Stimulated activated CD4-positive, alpha-beta T cell treated with anti-CD3 and anti-CD28 coated beads, Interleukin-2, amount 100 ng/mL, for 4 hours (primary cell): ENCODE data around the gene ZNF436.

ENCODE experiments used
- DNase-seq: peaks from one replicate; pipeline ENCODE4 v3.0.0-alpha.2; 2020; ENCODE audit warnings: low read depth

The ZNF436 gene

DNA sequence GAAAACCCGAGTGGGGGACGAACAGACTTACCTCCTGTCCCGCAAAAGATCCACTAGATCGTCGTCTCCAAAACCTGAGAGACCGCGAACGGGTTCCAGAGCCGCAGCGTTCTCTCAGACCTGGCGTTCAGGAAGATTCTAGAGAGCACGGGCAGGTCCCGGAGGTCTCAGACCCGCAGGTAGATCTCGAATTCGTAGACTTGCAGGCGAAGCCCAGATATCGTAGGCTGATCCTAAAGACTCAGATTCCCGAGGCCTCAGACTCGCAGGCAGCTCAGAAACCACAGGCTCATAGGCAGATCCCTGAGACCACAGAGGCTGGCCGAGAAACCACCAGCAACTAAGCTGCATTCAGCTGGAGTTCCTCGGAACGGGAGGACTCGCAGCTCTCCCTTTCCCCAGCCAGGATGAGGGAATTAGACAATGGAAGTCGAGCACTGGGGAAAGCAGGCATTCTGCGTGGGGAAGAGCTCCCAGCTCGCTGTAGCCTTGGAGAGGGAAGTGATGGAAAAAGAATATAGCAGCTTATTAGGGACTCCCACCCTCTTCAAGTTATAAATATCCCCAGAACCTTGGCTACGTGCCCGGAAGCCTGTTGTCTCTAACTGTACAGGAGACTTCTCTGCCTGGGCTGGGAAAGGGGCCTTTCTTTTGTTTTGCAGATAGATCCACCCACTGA lies at the start of gene ZNF436:
Gene ZNF436, minus strand, starts transcription at position 502 of the 679 bp plus-strand sequence. CDS start 1,831 bp downstream, outside the sequence.
- DNase-seq = no peak

DNA sequence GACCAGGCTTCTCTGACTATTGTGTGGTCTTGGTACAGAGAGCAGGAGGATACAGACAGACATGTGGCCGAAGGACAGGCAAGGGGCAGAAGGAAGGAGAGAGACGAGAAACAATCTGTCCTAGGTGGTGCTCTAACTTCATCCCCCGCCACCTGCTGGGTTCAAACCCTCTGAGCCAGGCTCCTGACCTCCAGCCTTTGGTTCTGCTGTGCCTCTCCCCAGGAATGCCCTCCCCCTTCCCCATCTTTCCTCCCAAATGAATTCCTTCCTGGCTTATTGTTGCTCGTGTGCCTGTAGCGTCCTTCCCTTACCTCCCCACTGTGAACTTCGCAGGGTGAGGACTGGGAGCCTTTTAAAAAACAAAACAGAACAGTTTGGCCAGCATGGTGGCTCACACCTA lies 49.5 kb upstream of the ZNF436 start:
- DNase-seq = no peak

DNA sequence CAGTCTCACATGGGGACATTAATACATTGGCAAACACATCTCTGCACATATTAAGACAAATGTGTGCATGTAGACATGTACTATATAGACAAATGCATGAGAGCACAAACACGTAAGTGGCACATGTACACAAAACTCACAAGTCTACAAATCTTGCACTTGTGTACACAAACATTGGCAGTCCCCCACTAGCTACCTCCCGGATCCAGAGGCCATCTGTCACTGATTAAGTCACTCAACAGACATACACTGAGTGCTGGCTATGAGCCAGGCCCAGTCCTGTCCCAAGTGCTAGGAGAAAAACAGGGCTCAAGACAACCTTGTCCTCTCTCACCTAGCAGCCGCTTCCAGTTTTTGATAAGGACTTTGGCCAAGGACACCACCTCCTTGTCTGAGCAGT lies 47.9 kb upstream of the ZNF436 start:
- DNase-seq = no peak

DNA sequence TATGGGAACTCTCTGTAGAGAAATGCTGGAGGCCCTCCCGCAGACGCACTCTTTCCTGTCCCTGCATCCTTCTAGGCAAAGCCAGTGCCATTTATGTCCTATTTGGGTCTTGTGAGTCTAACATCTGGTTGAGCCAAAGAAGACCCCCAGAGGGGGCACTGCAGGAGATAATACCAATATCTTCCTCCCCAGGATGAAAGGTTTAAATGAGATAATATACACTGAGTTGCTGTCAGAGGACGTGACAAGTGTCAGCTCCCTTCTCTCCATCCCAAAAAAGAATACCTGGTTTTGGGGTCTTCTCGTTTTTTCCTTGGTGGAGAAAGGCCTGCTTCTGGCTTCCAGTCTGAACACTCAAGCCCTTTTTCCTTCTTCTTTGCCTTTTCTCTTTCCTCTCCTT lies 47.3 kb upstream of the ZNF436 start:
- DNase-seq = no peak

DNA sequence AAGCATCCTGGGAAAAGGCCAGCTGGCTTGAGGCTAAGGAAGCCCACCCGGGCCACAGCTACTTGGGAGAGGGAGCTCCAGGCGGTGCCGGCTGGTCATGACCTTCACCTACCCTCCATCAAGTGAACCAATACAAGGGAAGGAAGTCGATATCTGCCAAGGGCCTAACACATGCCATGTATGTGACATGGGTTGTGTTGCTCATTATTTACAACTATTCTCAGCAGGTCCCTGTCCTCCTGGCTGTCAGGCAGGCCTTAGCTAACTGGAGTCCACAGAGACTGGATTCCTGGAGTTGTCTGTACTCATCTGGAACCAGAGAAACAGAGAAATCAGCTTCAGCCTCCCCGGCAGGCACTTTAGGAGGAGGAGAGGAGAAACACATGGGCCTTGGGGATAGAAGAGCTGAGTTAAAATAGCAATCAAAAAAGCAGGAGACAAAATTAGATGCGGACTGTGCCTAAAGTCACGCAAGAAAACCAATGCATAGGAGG lies 39.2 kb upstream of the ZNF436 start:
- DNase-seq = no peak

DNA sequence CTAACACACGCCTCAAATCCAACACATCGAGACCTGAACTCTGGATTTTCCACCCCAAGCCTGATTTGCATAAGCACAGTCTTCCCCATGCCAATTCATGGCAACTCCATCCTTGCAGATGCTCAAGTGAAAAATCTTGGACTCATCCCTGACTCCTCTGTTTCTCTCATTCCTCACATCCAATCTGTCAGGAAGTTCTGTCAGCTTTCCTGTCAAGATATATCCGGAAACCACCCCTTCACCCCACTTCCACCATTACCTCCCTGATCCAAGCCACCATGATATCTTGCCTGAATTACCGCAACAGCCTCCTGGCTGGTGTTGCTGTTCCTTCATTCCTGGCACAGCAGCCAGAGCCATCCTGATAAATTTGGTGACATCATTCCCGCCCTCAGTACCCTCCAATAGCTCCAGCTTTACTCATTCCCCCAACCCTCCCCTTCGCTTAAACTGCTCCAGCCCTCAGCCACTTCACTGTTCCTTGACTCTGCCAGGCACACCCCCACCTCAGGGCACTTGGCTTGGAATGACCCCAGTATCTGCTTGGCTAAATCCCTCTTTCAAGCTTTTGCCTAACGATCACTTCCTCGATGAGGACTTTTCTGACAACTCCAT lies 37.5 kb upstream of the ZNF436 start:
- no peak for DNase-seq

DNA sequence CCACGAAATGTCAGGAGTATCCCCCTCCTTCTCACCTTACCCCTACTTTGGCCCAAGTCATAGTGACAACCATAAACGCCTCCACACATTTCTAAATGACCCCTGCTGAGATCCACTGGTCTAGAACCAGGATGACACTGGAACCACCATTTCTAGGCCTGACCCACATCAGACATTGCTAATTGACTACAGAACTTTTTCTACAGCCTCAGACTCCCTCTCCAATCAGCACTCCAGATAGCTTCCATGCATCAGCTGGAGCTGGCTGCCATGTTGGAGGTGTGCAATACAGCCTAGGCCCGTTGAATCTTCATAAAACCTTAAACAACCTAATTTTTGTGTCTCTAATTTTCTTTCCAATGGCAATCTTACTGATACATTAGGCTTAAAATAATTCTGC lies 36.3 kb upstream of the ZNF436 start:
- DNase-seq = no peak

DNA sequence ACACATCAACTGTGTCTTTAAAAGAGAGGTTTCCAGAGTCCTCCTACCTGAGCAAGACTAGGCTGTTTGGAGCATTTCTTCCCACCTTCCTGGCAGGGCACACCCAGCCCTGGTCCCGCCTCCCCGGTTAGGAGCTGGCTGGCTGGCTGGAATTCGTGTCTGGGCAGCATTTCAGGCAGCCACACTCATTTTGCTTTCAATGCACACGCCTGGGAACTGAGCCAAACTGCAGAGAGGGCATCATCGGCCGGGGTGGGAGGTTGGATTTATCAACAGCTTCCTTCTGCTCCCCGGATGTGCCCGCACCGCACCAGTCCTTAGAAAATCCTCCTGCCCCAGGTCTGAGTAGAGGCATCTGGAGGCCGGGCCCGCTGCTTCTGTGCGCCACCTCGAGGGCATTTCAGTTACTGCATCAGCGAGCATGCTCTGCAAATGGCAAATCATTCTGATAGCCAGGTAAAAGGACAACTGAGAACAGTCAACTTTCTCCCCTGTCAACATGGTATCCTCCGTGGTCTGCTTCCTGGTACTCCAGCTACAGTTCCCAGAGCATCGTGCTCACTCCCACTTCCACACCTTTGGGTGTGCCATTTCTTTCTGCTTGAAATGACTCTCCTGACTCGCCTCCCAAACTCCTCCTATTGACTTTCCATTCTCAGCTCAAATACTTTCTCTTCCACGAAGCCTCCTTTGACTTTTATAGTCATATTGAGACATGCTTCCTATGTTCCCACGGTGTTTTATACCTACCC lies 34.3 kb upstream of the ZNF436 start:
- DNase-seq = peak; percentile 69

DNA sequence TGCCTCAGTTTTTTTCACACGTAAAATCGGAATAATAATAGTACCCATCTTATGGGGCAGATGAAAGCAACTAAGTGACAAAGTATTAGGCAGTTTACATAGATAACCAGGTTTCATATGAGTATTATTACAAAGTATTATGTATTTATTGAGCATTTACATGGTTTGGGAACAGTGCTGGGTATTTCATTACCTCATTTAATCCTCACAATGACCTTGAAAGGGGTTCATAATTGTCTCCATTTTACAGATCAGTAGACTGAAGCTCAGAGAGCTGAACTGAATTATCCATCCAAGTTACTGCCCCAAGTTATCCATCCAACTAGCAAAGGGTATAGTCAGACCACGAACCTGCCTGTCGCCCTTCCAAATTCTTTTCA lies 33.7 kb upstream of the ZNF436 start:
- no peak for DNase-seq

DNA sequence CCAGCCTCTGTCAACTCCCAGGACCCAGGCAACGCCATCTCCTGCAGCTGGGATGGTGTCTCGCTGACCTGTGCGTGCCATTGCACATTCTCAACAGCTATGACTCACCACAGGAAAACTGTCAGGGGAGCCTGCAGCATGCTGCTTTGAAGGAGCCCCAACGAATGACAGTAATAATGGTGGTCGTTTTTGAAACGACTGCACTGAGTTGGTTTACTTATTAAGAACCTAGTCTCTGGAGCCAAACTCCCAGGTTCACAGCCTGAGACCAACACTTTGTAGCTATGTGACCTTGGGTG lies 33.4 kb upstream of the ZNF436 start:
- no peak for DNase-seq

DNA sequence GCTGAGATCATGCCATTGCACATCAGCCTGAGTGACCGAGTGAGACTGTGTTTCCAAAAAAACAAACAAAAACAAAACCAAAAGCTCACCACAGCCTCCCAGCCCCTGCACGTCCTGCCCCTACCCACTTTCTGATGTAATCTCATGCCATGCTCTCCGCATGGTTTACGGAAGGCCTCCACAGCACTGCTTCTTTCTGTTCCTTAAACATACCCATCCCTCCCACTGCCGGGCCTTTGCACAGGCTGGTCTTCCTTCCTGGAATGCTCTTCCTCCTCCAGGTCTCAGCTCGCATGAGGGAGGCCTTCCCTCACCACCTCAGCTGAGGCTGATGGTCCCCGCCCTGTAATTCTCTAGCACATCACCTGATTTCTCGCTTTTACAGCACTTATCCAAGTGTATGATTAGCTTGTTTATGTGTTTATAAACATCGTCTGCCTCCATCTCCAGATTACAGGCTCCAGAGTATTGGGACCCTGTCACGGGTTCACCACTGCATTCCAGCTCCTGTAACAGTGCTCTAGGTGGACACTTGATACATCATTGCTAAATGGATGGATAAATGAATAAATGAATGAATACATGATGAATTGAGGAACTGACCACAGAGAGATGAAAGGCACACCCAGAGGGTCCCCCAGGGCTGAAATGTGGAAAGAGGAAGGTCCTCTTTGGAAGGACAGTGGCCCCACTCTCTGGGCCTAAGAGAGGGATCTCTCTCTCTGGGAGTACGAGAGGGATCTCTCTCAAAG lies 32.8 kb upstream of the ZNF436 start:
- DNase-seq = no peak

DNA sequence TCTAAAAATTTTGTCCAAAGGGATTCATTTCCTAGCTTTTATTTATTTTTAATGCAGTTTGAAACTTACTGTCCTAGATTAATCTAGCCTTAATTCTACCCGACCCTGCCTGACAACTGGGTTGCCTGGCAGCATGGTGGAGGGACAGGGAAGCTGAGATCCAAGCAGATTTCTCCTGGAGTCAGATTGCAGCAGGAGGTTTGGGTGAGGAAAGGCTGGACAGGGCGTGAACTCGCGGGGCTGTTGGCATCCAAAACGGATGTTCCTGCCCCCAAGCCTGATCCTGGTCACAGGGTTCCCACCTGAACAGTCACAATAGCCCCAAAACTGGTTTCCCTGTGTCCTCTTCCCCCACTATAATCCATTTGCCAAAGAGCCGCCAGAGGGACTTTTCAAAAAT lies 31.7 kb upstream of the ZNF436 start:
- DNase-seq = no peak

DNA sequence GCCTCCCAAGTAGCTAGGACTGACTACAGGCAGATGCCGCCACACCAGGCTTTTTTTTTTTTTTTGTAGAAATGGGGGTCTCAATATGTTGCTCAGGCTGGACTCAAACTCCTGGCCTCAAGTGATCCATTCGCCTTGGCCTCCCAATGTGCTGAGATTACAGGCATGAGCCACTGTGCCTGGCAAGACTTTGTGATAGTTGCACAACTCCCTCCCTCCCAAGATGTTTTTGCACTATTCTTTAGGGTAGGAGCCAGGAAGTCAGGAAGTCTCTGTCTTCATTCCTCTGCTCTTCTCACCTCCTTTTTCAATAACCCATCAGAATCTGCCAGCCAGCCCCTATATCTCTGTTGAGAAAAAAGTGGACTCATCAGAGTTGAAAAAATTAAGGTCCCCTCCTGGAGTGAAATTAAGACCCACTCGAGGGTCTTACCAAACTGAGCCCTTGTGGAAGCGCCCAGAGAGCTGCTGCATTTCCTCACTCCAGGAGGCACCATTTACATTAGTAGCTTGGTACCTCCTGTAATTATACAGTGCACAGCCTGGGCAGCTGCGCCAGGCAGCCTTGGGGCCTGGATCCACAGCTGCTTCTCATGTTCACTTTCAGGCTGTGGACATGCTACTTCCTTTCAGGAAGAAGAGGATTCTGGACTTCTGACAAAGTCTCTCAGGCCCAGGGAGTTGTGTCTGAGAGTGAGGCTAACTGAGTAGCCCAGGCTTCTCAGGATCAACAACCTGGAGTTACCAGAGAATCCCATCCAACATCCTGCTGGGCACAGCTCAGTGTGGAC lies 30.9 kb upstream of the ZNF436 start:
- DNase-seq = no peak

DNA sequence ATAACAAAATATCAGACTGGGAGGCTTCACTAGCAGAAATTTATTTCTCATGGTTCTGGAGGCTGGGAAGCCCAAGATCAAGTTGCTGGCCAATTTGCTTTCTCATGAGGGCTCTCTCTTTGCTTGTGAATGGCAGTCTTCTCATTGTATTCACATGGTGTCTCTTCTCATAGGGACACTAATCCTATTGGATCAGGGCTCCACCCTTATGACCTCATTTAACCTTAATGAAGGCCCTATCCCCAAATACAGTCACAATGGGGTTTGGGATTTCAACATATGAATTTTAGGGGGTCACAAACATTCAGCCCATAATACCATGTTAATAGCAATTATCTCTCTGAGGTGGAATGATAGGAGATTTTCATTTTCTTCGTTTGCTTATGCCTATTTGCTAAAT lies 29.6 kb upstream of the ZNF436 start:
- DNase-seq = no peak

DNA sequence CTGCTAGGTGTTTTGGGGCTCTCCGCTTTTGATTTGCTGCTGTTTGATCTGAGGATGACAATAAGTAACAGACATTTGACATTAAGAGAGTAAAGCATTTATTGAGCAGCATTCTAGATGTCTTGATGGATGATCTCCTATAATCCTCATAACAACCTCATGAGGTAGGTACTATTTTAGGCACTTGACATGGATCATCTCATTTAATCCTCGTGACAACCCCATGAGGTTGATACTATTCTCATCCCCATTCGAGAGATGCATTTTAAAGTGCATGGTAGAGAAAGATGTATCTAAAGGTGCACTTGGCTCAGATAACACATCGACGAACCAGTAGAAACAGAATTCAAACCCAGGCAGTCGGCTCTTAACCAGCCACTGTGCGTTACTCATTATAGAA lies 28.3 kb upstream of the ZNF436 start:
- no peak for DNase-seq

DNA sequence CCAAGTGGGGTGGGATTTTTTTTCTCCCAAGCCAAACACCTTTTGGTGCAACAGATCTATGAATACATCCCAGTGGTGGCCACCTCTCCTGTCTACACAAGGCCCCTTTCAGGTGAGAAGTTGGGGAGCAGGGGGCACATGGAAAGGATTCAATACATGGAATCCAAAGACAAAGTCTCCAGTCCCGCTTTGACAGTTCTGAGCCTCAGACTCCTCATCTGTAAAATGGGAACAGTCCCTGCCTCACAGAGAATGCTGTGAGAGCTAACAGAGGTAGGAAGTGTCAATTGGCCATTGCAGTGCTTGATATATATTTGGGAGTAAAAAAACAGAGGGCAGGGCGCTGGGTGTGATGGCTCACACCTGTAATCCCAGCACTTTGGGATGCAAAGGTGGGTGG lies 26.7 kb upstream of the ZNF436 start:
- no peak for DNase-seq

DNA sequence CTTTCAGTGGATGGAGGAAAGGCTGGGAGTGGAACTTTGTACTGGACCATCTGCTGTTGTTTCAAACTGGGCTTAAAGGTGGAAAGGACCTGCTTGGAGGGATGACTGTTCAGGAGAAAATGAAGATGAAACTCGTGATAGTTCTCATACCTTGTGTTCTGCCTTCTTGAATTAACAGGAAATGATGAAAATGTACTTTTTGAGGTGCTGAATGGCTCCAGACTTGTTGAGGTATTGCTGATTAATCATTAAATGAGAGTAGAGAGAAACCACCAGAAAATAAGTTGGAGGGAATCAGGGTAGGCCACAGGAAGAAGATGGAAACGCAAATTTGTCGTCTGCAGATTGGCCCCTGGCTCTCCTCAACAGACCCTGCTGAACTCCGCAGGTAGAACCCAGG lies 26.2 kb upstream of the ZNF436 start:
- no peak for DNase-seq

DNA sequence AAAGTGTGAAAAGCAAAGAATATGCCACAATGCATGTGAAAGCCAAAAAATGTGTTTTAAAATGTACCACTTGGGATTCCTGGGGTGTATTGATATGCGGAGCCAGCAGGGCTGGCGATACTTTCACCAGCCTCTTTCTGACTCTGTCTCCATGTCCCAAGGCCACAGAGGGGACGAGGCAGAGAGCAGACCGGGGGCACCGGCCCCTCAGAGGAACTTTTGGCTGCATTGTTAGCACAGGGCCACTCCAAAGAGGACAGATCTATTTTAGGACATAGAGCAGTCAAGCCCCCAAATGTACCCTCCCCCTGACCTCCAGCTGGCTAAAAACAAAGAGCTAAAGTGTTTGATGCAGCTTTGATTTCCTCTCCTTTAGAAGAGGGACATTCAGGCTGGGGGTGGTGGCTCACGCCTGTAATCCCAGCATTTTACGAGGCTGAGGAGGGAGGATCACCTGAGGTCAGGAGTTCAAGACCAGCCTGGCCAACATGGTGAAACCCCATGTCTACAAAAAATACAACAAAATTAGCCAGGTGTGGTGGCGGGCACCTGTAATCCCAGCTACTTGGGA lies 25.6 kb upstream of the ZNF436 start:
- no peak for DNase-seq

DNA sequence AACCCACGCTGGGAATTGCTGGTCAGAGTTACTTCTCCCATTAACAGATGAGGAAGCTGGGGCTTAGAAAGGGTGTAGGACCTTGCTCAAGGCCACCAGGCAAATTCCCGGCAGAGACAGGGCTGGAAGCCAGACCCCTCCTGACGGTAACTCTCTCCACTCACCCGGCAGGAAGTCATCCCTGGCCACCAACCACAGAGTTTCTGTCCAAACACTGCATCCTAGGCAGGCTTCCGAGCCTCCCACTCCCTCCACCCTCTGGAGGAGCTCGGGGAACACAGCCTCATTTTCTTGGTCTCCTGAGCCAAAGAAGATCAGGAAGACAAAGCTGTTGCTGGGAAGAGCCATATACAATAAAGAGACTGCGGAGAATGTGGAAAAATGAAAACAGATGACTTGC lies 25.0 kb upstream of the ZNF436 start:
- DNase-seq = no peak

DNA sequence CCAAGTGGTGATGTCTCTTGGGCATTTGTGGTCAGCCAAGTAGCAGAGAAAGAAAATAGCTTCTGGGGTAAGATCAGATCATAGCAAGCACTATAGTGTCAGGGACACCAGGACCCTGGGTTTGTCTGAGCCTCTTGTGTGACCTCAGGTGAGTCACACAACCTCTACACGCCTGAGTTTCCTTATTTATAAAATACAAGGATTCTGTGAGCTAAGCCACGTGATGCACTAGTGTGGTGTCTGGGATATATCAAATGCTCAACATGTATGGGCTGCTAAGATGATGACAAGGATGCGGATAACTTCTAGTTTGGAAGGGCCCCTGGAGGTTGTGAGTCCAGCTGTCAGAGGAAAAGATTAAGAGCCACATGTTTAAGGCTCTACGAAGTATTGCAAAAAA lies 24.5 kb upstream of the ZNF436 start:
- DNase-seq = no peak

DNA sequence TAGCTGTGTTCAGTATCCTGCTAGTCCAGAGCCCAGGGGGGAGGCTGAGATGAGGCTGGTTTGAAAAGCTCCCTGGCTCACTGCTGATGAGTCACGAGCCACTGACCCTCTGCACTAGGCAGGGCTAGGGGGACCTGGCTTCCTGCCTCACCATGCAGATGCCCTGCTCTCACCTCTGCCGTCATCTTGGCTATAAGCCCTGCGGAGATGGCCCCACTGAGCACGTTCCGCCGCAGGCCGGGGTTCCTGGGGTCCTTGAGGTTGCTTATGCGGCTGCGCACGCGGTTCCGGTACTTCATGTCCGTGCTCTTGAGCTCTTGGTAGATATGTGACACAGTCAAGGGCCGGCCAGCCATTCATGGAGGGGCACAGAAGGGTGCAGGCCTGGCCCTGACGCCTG lies 24.1 kb upstream of the ZNF436 start:
- DNase-seq = no peak
